Activated CD8-positive, alpha-beta T cell treated with anti-CD3 and anti-CD28 coated beads for 36 hours (primary cell): ENCODE measurements around the gene ZNF335. TPM values are rescaled to one million over a fixed set of nuclear protein-coding genes. Genes with fewer than 3 reads are reported as not detected.

ENCODE experiments used
- ATAC-seq: fragments of 200-7000 bp; cut with Tn5 transposase; one replicate; pipeline ENCODE4 v1.10.0; 2021; ENCODE audit warnings: mild to moderate bottlenecking, moderate library complexity
- CTCF ChIA-PET: fragments of 350-600 bp; sonication (Branson Sonifier 250); formaldehyde crosslinking; loops from one replicate; lab custom pipeline; 2021; ENCODE audit warnings: antibody characterized with exemption; lab: Charles Lee
- POLR2A ChIA-PET: fragments of 350-600 bp; sonication (Branson Sonifier 250); formaldehyde crosslinking; loops from one replicate; lab custom pipeline; 2021; ENCODE audit warnings: antibody characterized with exemption; lab: Charles Lee
- DNase-seq: peaks from one replicate; pipeline ENCODE4 v3.0.0-alpha.2; 2020
- H3K27ac Mint-ChIP-seq: one replicate; pipeline ENCODE4 v1.8.0; 2021; ENCODE audit warnings: mild to moderate bottlenecking, mixed read lengths
- H3K27me3 Mint-ChIP-seq: one replicate; pipeline ENCODE4 v1.8.0; 2021; ENCODE audit warnings: mixed read lengths
- H3K36me3 Mint-ChIP-seq: one replicate; pipeline ENCODE4 v1.8.0; 2021; ENCODE audit warnings: low read depth, mixed read lengths
- H3K4me1 Mint-ChIP-seq: one replicate; pipeline ENCODE4 v1.8.0; 2021; ENCODE audit warnings: low read depth, mixed read lengths
- H3K4me3 Mint-ChIP-seq: one replicate; pipeline ENCODE4 v1.8.0; 2021; ENCODE audit warnings: mild to moderate bottlenecking, moderate library complexity, mixed read lengths
- H3K9me3 Mint-ChIP-seq: one replicate; pipeline ENCODE4 v1.8.0; 2021; ENCODE audit warnings: mixed read lengths
- intact Hi-C: fragments of 100-400 bp; cut with micrococcal nuclease; formaldehyde crosslinking; loops from one replicate; pipeline ENCODE4 v1.10.0; 2022
- total RNA-seq, 2 experiments: library from RNA; stranded (reverse); gene quantifications; one replicate each; pipeline ENCODE4 v1.2.3, GENCODE V29; 2021
- TF ChIP-seq, protein P1 (sequence below): fragments of 200-600 bp; IDR thresholded peaks from one replicate; pipeline ENCODE4 v1.8.0; 2022; ENCODE audit warnings: antibody characterized with exemption, mild to moderate bottlenecking

Gene ZNF335
- total RNA-seq, 2 experiments from 2014 or later = 27.0 to 28.8 TPM

DNA sequence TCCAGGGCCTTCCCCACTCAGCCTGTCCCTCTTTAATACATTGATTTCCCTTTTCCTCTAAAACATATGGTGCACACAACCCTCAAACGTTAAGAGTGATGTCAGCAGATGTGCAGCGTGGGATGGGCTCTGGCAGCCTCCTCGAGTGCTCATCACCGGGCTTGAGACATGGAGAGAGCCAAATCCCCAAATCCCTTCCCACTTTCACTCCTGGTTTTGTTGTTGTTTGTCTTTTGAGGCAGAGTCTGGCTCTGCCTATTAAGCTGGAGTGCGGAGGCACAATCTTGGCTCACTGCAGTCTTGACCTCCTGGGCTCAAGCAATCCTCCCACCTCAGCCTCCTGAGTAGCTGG lies 54.2 kb downstream of the ZNF335 start:
- POLR2A ChIA-PET = interaction anchor here (1.4 kb wide), 1 partner anchor 16 kb away, joined by 4 read pairs; no protein-coding TSS in a partner anchor
- Mint-ChIP-seq H3K4me1 (peaks cover 4% of the 10 kb centered on the region), H3K27ac (no peak overlapping the region), H3K27me3 (peaks cover 14% of the 10 kb centered on the region), H3K36me3 (no peaks in the 10 kb centered on the region), H3K4me3 (no peak overlapping the region), H3K9me3 (no peaks in the 10 kb centered on the region)
- DNase-seq (no peak), ATAC-seq (no peak)
- intact Hi-C loops = no loop called here
- CTCF ChIA-PET = interaction anchor here (1.4 kb wide), 1 partner anchor 52 kb away, joined by 5 read pairs; no protein-coding TSS in a partner anchor
- TF ChIP-seq, protein P1, sequence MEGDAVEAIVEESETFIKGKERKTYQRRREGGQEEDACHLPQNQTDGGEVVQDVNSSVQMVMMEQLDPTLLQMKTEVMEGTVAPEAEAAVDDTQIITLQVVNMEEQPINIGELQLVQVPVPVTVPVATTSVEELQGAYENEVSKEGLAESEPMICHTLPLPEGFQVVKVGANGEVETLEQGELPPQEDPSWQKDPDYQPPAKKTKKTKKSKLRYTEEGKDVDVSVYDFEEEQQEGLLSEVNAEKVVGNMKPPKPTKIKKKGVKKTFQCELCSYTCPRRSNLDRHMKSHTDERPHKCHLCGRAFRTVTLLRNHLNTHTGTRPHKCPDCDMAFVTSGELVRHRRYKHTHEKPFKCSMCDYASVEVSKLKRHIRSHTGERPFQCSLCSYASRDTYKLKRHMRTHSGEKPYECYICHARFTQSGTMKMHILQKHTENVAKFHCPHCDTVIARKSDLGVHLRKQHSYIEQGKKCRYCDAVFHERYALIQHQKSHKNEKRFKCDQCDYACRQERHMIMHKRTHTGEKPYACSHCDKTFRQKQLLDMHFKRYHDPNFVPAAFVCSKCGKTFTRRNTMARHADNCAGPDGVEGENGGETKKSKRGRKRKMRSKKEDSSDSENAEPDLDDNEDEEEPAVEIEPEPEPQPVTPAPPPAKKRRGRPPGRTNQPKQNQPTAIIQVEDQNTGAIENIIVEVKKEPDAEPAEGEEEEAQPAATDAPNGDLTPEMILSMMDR = no peak

DNA sequence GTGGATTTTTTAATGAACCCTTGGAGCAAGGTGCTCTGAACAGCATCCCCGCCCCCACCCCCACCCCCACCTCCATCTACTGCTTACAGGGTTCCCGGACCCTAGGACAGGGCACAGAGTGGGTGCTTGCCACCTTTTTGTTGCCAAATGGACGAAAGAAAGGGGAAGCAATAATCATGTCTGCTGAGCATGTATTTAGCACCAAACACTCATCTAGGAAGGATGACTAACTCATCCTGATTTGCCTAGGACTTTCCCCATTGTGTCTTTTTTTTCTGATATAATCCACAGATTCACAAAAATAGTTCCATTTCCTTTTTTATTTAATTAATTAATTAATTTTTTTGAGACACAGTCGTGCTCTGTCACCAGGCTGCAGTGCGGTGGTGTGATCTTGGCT lies 58.9 kb downstream of the ZNF335 start:
- Mint-ChIP-seq H3K36me3 (no peaks in the 10 kb centered on the region), H3K4me1 (peaks cover 17% of the 10 kb centered on the region), H3K27ac (no peak overlapping the region), H3K9me3 (no peaks in the 10 kb centered on the region), H3K27me3 (peaks cover 14% of the 10 kb centered on the region), H3K4me3 (no peak overlapping the region)
- ChIA-PET CTCF (no interaction called here), POLR2A (no interaction called here)
- DNase-seq (no peak), ATAC-seq (no peak)
- TF ChIP-seq, protein P1 = no peak
- intact Hi-C loops = no loop called here

DNA sequence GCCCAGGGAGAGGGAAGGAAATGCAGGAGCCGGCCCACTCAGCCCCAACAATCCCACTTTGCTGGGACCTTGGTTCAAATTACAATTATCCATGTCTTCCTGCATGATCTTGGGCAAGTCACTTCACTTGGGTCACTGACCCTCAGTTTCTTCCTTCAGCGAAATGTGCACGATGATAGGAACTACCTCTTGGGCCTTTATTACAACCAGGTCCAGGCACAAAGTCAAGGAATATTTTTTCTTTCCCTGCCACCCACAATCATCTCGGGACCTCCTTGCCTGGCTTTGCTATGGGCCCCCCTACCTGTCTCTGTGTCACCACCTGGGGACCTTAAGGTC lies 59.7 kb downstream of the ZNF335 start:
- ATAC-seq (no peak), DNase-seq (no peak)
- no peaks in the 10 kb centered on the region for H3K9me3 Mint-ChIP-seq
- peaks cover 11% of the 10 kb centered on the region for H3K27me3 Mint-ChIP-seq
- no peaks in the 10 kb centered on the region for H3K36me3 Mint-ChIP-seq
- ChIA-PET CTCF (no interaction called here), POLR2A (interaction anchor here (1.3 to 4.4 kb wide), 2 partner anchors 22 to 99 kb away, joined by 4 to 35 read pairs; partner anchors contain the start of genes PCIF1 and UBE2C)
- H3K4me3 Mint-ChIP-seq = peak overlapping the region; percentile 86
- intact Hi-C loops = no loop called here
- H3K27ac Mint-ChIP-seq = no peak overlapping the region
- TF ChIP-seq, protein P1 = no peak
- H3K4me1 Mint-ChIP-seq = peaks cover 17% of the 10 kb centered on the region

DNA sequence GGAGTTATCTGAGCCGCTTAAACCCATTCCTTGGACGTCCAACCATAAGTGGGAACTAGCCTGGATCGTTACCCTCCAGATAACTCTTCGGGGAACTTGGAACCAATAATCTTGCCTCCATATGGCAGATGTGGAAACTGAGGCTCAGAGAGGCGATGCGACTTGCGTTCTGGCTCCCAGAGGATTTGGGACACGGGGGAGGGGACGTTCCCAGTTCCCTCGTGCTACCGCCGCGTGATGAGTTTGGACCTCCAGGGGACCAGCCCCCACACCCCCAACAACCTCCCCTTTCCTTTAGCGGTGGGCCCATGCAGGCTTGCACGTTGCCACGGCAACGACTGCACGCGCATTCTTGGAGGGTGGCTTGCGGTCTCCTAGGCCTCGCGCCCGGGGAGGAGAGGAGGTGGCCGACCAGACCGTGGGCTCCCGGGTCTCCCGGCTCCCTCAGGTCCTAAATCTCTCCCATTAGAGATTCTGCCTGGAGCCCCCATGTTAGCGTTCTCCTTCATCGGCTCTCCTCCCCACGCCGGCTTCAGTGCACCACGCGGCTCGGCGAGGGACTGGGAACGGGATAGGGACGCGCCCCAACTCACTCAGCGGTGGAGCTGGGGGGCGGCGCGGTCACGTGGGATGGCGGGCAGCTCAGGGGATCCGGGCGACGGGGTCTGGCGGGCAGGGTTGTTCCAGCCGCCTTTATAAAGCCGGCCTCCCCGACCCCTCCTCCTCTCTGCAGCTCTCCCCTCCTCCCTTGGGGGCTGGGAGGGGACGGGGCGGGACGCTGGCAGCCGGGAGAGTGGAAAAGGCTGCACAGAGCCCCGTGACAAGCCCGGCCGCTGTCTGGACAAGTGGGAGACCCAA lies 60.3 kb downstream of the ZNF335 start, which contains the start of gene PLTP:
Gene PLTP, minus strand, starts transcription at position 670 of the 858 bp plus-strand sequence. CDS start 703 bp downstream, outside the sequence.
- TF ChIP-seq, protein P1 = no peak
- Mint-ChIP-seq H3K27ac (peak within 1 kb of the TSS; percentile 79), H3K9me3 (no peaks in the 10 kb centered on the region), H3K36me3 (no peaks in the 10 kb centered on the region), H3K4me1 (peaks cover 17% of the 10 kb centered on the region), H3K27me3 (peaks cover 8% of the 10 kb centered on the region), H3K4me3 (peak within 1 kb of the TSS; percentile 86)
- ChIA-PET CTCF (interaction anchor here (0.7 kb wide), 1 partner anchor 53 kb away, joined by 3 read pairs; no protein-coding TSS in a partner anchor), POLR2A (interaction anchor here (0.7 to 4.4 kb wide), 7 partner anchors 10 to 99 kb away, joined by 3 to 35 read pairs (median 4); partner anchors contain the start of genes PCIF1, UBE2C and ZSWIM1)
- ATAC-seq (no peak), DNase-seq (peak; percentile 60)
- intact Hi-C loops = no loop called here
